K562 (cell line): Measurements from ENCODE around the gene LDB1. TPM values are rescaled to one million over a fixed set of nuclear protein-coding genes. Genes with fewer than 3 reads are reported as not detected.

Experiments
- DDX20 ChIP-seq: fragments of 450-650 bp; IDR thresholded peaks from 2 replicates; pipeline ENCODE4 v1.6.1; 2016; ENCODE audit warnings: missing genetic modification characterization, low read depth, mild to moderate bottlenecking, missing compliant biosample characterization, moderate library complexity
- ELF4 ChIP-seq: fragments of 450-650 bp; formaldehyde crosslinking; IDR thresholded peaks from 2 replicates; pipeline ENCODE4 v1.4.0; 2022; ENCODE audit warnings: missing genetic modification characterization
- EWSR1 ChIP-seq: fragments of 450-650 bp; IDR thresholded peaks from 2 replicates; pipeline ENCODE4 v1.6.1; 2018; ENCODE audit warnings: borderline replicate concordance, mild to moderate bottlenecking, low read depth, moderate library complexity; ENCODE audit not compliant: partially characterized antibody
- HDAC8 ChIP-seq: fragments of 450-650 bp; IDR thresholded peaks from 2 replicates; pipeline ENCODE4 v1.6.1; 2016; ENCODE audit warnings: mild to moderate bottlenecking, missing genetic modification characterization, moderate library complexity, missing compliant biosample characterization
- ZNF197 ChIP-seq: fragments of 200-800 bp; sonication (Bioruptor generic); IDR thresholded peaks from 2 replicates; pipeline ENCODE4 v1.6.1; 2016; ENCODE audit warnings: low read depth, missing genetic modification characterization, missing compliant biosample characterization
- ZNF239 ChIP-seq: fragments of 250-450 bp; sonication (Bioruptor Pico); IDR thresholded peaks from 2 replicates; pipeline ENCODE4 v1.4.0; 2020; ENCODE audit warnings: mild to moderate bottlenecking
- polyA plus RNA-seq, 8 experiments: library from polyadenylated mRNA; depleted of rRNA in 4 of 8; stranded (reverse) in 5 of 8; unstranded in 3 of 8; fragments of >200 nt; fragmentation: Nextera tagmentation in 2 of 8; fragmentation: Illumina TruSeq in 1 of 8; extraction: Ambion mirVana in 2 of 8; extraction: Trizol in 1 of 8; gene quantifications; 2 replicates each; pipeline versions ENCODE4 v1.2.1 to v1.2.3, GENCODE V29; 2011 to 2014; ENCODE audit warnings: inconsistent platforms in 1 of 8, missing spikeins in 1 of 8
- total RNA-seq, 7 experiments: library from RNA; depleted of rRNA in 6 of 7; stranded (reverse); fragments of >200 nt in 6 of 7; fragmentation: Illumina TruSeq in 2 of 7; extraction: Trizol in 2 of 7; gene quantifications; 2 replicates each; pipeline versions ENCODE4 v1.2.1 to v1.2.3, GENCODE V29; 2011 to 2021; ENCODE audit warnings: low replicate concordance in 1 of 7
- TF ChIP-seq, protein P1 (sequence below): fragments of 450-650 bp; IDR thresholded peaks from 2 replicates; pipeline ENCODE4 v1.6.1; 2016; ENCODE audit warnings: low read depth
- TF ChIP-seq, protein P2 (sequence below): sonication (generic); formaldehyde crosslinking; IDR thresholded peaks from 2 replicates; pipeline ENCODE4 v1.8.1; 2023; ENCODE audit warnings: mild to moderate bottlenecking, missing genetic modification reagents, moderate library complexity
- TF ChIP-seq, protein P3 (sequence below): fragments of 250-450 bp; sonication (Bioruptor Pico); IDR thresholded peaks from 2 replicates; pipeline ENCODE4 v1.4.0; 2020; ENCODE audit warnings: borderline replicate concordance
- TF ChIP-seq, protein P4 (sequence below): fragments of 450-650 bp; IDR thresholded peaks from 2 replicates; pipeline ENCODE4 v1.6.1; 2016; ENCODE audit warnings: borderline replicate concordance

Gene LDB1
- total and polyA plus RNA-seq, 9 of the 15 experiments (the other 6 are each of a cell fraction or from before 2014, with no cell fraction given), result 1.9 to 137 (median 105) TPM

DNA sequence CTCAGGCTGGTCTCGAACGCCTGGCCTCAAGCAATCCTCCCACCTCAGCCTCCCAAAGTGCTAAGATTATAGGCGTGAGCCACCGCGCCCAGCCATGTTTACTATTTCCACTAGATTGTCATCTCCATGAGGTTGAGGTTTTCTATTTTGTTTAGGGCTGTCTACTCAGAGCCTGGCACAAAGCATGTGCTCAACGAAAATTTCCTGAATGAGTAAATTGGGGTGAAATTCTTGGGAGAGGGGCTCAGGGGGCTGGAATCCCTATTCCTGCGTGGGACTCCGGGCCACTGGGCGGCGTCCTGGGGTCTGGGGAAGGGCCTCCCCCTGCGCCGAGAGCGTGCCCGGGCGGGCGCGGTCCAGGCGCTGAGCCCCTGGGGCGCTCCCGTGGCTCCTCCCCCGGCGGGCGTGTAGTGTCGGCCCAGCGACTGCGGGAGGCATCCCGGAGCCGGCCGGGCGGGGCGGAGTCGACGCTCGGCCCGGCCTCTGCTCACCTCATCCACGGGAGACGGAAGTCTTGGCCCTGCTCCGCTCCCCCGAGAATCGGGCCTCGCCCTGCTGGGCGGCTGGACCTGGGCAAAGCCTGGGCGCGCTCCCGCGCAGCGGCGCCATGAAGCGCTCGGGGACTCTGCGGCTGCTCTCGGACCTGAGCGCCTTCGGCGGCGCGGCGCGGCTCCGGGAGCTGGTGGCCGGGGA lies 55.2 kb downstream of the LDB1 start, which contains the start of gene HPS6 (continued):
- TF ChIP-seq, protein P1, sequence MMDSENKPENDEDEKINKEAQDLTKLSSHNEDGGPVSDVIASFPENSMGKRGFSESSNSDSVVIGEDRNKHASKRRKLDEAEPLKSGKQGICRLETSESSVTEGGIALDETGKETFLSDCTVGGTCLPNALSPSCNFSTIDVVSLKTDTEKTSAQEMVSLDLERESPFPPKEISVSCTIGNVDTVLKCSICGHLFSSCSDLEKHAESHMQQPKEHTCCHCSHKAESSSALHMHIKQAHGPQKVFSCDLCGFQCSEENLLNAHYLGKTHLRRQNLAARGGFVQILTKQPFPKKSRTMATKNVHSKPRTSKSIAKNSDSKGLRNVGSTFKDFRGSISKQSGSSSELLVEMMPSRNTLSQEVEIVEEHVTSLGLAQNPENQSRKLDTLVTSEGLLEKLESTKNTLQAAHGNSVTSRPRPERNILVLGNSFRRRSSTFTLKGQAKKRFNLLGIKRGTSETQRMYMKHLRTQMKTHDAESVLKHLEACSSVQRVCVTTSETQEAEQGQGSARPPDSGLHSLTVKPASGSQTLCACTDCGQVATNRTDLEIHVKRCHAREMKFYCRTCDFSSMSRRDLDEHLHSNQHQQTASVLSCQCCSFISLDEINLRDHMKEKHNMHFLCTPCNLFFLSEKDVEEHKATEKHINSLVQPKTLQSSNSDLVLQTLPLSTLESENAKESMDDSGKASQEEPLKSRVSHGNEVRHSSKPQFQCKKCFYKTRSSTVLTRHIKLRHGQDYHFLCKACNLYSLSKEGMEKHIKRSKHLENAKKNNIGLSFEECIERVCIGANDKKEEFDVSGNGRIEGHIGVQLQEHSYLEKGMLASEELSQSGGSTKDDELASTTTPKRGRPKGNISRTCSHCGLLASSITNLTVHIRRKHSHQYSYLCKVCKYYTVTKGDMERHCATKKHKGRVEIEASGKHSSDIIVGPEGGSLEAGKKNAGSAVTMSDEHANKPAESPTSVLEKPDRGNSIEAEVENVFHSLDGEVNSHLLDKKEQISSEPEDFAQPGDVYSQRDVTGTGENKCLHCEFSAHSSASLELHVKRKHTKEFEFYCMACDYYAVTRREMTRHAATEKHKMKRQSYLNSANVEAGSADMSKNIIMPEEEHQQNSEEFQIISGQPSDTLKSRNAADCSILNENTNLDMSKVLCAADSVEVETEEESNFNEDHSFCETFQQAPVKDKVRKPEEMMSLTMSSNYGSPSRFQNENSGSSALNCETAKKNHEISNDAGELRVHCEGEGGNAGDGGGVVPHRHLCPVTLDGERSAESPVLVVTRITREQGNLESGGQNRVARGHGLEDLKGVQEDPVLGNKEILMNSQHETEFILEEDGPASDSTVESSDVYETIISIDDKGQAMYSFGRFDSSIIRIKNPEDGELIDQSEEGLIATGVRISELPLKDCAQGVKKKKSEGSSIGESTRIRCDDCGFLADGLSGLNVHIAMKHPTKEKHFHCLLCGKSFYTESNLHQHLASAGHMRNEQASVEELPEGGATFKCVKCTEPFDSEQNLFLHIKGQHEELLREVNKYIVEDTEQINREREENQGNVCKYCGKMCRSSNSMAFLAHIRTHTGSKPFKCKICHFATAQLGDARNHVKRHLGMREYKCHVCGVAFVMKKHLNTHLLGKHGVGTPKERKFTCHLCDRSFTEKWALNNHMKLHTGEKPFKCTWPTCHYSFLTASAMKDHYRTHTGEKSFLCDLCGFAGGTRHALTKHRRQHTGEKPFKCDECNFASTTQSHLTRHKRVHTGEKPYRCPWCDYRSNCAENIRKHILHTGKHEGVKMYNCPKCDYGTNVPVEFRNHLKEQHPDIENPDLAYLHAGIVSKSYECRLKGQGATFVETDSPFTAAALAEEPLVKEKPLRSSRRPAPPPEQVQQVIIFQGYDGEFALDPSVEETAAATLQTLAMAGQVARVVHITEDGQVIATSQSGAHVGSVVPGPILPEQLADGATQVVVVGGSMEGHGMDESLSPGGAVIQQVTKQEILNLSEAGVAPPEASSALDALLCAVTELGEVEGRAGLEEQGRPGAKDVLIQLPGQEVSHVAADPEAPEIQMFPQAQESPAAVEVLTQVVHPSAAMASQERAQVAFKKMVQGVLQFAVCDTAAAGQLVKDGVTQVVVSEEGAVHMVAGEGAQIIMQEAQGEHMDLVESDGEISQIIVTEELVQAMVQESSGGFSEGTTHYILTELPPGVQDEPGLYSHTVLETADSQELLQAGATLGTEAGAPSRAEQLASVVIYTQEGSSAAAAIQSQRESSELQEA, result no peak
- no peak for TF ChIP-seq ZNF197 (CRISPR knock-in tag)
- TF ChIP-seq DDX20 (tag), result no peak
- TF ChIP-seq, protein P2, sequence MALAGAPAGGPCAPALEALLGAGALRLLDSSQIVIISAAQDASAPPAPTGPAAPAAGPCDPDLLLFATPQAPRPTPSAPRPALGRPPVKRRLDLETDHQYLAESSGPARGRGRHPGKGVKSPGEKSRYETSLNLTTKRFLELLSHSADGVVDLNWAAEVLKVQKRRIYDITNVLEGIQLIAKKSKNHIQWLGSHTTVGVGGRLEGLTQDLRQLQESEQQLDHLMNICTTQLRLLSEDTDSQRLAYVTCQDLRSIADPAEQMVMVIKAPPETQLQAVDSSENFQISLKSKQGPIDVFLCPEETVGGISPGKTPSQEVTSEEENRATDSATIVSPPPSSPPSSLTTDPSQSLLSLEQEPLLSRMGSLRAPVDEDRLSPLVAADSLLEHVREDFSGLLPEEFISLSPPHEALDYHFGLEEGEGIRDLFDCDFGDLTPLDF (CRISPR knock-in tag), result peak; percentile 78
- no peak for TF ChIP-seq ELF4 (CRISPR knock-in tag)
- no peak for TF ChIP-seq ZNF239 (CRISPR knock-in tag)
- TF ChIP-seq, protein P3, sequence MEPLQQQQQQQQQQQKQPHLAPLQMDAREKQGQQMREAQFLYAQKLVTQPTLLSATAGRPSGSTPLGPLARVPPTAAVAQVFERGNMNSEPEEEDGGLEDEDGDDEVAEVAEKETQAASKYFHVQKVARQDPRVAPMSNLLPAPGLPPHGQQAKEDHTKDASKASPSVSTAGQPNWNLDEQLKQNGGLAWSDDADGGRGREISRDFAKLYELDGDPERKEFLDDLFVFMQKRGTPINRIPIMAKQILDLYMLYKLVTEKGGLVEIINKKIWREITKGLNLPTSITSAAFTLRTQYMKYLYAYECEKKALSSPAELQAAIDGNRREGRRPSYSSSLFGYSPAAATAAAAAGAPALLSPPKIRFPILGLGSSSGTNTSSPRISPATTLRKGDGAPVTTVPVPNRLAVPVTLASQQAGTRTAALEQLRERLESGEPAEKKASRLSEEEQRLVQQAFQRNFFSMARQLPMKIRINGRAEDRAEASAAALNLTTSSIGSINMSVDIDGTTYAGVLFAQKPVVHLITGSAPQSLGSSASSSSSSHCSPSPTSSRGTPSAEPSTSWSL, result no peak
- TF ChIP-seq, protein P4, sequence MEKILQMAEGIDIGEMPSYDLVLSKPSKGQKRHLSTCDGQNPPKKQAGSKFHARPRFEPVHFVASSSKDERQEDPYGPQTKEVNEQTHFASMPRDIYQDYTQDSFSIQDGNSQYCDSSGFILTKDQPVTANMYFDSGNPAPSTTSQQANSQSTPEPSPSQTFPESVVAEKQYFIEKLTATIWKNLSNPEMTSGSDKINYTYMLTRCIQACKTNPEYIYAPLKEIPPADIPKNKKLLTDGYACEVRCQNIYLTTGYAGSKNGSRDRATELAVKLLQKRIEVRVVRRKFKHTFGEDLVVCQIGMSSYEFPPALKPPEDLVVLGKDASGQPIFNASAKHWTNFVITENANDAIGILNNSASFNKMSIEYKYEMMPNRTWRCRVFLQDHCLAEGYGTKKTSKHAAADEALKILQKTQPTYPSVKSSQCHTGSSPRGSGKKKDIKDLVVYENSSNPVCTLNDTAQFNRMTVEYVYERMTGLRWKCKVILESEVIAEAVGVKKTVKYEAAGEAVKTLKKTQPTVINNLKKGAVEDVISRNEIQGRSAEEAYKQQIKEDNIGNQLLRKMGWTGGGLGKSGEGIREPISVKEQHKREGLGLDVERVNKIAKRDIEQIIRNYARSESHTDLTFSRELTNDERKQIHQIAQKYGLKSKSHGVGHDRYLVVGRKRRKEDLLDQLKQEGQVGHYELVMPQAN, result 0 out of 2 replicates have a peak, but pooled peaks have one; percentile 36
- no peak for TF ChIP-seq HDAC8 (tag)
- TF ChIP-seq EWSR1, result no peak
